HG03175 (cell line): Measurements from ENCODE around the gene PKNOX2.

Experiments used
- ATAC-seq: cut with Tn5 transposase; IDR thresholded peaks from one replicate; pipeline ENCODE4 v1.9.1; 2021; ENCODE audit warnings: mild to moderate bottlenecking, moderate library complexity; ENCODE audit not compliant: unreplicated experiment

PKNOX2 gene

DNA sequence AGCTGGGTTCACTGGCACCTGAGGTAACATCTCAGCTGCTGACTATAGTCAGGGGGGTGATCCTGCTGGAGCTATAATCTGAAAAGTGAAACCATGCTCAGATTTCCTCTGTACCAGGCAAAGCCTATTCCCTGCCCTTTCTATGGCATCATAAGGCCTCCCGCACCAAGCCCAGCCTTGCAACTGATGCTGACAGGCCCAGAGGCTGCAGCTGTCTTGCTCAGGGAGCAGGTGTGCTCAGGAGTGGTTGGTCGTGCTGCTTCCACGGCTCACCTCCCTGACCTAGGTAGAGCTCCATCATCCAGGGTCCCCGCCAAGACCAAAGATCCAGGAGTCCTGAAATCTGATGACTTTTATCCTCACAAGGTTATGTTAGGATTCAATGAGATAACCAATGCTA, 209.8 kb downstream of the PKNOX2 start:
- ATAC-seq, result no peak

- ATAC-seq, result no peak
These were observed 210.6 kb downstream of the PKNOX2 start for GRCh38 chr11:125375146-125375545.

- no peak for ATAC-seq
These were observed 211.6 kb downstream of the PKNOX2 start for GRCh38 chr11:125376117-125376516.

DNA sequence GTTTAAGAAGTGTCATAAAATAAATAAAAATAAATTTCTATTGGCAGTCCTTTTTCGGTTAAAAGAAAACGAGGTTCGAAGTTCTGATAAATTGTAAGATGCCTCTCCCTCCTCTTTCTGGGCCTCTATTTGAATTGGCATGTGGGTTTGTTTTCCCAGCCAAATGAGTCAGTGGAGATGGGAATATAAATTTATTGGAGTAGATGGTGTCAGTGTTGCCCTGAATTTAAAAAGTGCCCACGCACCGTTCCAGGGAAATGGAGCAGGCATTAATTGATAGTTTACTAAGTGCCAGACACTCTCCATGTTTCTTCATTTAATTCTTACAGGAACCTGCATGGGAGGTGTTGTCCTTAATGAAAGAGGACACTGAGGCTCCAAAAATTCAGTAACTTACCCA, 212.3 kb downstream of the PKNOX2 start:
- no peak for ATAC-seq

DNA sequence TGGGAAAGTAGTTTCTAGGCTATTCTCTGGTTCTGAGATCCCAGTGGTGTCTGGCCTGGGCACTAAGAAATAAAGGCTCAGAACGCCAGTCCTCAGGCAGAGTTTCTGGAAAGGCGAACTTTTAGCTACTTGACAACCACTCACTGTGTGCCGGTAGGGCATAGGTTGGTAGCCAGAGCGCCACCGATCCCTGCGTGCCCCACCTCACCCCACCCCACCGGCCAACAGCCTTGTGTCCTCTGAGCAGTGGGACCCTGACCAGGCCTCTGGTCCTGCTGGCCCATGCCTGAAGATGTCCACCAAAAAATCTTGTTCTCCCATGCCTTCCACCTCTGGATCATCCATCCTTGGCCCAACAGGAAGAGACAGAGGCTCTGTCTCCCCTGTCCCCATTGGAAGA, 213.5 kb downstream of the PKNOX2 start:
- ATAC-seq, result no peak

DNA sequence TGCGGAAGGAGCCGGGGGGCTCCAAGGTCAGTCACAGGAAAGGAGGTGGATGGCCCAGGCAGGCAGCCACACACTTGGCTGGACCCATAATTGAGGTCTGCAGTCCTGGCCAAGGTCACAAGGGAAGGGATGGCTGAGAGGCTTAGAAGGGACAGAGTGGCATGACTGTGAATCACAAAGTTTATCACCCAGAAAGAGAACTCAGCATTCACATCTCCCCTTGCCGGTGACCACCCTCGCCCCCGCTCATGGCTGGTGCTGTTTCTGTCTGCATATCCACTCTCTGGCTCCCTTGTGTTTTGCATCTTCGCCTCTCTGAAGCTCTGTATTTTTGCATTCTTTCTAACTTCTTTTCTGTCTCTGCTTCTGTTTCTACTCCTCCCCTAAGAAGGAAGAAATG, 214.0 kb downstream of the PKNOX2 start:
- no peak for ATAC-seq

- no peak for ATAC-seq
These were observed 215.0 kb downstream of the PKNOX2 start for GRCh38 chr11:125379565-125379964.

DNA sequence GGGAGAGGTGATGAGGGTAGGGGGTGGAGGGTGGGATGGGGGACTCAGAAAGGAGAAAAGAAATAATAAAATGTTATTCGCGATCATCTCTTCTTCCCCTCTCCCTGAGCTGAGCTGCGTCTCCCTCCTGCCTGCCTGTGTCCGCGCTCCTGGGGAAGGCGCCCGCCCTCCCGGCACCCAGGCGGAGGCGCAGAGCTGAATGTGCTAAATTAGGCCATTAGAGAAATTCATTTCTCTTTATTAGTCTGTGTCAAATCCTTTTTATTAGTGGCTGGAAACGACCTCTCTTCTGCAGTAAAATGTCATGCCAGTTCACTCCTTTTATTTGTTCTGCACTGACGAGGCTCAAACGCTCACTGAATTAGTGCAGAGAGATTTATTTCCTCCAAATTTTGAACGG, 215.4 kb downstream of the PKNOX2 start:
- ATAC-seq, result no peak

GRCh38 chr11:125380756-125381445, 216.3 kb downstream of the PKNOX2 start:
- ATAC-seq, result no peak

DNA sequence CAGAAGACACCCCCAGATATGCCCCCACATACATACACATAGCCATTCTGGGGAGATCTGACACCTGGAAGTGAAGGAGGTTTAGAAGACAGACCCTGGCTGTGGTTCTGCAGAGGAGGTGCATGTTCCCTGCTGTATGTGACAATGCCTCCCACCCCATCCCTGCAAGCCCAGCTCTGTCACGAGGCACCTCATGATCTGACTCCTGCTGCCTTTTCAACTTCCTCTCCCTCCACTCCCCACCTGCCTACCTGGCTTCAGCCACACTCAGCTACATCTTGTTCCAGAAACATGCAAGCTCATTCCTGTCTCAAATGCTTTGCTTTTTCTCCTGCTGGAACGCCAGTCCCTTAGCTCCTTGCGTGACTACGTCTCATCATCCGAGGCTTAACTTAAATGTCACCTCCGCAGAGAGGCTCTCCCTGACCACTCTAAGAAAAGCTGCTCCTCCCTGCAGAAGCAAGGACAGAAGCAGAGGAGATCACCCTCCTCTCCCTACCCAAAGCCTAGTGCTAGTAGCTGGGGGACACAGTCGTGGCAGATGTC, 217.0 kb downstream of the PKNOX2 start:
- ATAC-seq, result no peak

GRCh38 chr11:125382314-125382791, 217.8 kb downstream of the PKNOX2 start:
- no peak for ATAC-seq

- no peak for ATAC-seq
These were observed 218.3 kb downstream of the PKNOX2 start for GRCh38 chr11:125382822-125383221.

GRCh38 chr11:125384825-125385224, 220.3 kb downstream of the PKNOX2 start:
- no peak for ATAC-seq

GRCh38 chr11:125387901-125388300, 223.3 kb downstream of the PKNOX2 start:
- no peak for ATAC-seq

- ATAC-seq, result no peak
These were observed 224.1 kb downstream of the PKNOX2 start for GRCh38 chr11:125388611-125389010.

DNA sequence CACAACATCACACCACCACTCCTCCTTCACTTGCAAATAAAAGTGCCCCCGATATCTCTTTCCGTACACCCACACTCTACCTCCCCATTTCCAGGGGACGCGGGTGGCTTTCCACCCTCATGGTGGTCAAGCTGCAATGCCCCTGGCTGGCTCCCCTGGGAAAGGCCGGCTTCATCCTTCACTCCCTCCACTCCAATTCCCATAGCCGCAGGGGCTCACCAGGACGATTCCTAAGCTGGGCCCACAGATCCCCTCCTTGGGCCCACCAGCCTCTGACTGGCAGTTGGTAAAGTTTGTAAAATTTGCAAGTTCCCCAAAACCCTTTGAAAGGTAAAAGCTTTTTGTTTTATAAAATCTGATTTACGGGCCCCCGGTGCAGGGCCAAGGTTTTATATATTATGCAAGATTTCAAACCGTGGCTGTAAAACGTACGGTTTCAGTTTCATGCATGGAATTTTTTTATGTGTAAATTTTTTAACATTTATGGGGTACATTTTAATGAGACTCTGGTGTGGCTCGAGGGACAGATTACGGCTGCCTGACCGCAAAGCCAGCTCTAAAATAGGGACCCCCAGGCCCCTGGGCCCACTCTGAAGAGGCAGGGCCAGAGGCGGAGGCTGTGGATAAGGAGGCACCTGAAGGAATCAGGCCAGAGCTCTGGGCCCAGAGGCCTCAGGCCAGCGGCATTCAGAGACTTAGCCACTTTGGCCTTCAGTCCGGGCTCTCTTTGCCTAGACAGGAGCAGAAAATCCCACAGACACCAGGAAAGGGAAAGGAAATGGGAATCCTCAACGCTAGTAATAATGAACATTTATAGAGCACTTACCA, 225.0 kb downstream of the PKNOX2 start:
- ATAC-seq, result no peak

DNA sequence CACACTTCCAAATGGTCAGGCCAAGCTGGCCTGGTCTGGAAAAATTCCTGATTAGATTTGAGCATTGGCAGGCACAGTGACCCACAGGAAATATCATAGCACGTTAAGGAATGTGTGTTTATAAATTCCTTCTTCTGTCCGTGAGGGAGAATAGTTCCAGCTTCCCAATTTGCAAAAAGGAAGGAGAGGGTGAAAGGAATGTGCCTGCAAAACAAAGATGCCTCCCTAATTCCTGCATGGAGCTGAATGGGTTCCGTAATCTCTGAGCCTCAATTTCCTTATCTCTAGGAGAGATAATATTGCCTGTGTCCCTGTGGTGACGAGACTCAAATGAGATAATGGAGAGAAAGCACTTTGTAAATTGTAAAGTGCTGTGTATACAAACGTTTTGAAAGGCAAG, 226.4 kb downstream of the PKNOX2 start:
- ATAC-seq, result no peak

GRCh38 chr11:125393331-125393730, 228.8 kb downstream of the PKNOX2 start:
- ATAC-seq, result no peak

DNA sequence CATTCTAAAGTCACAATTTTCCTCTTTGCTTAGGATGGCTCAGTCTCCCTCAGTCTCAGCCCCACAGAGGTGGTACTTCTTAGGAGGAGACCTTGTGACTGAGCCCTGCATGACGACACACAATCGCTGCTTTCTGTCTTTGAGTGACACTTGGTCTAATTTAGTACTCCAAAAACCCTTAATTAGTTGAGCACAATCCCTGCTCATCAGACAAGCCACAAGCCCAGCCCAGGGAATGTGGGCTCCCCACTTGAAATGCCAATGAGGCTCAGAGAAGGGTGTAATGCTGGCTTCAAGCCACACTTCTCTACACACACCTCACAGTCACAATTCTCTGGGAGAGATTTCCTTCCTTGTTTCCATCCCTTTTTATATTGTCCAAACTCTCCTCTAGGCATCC, 229.7 kb downstream of the PKNOX2 start:
- no peak for ATAC-seq

- ATAC-seq, result no peak
These were observed 232.9 kb downstream of the PKNOX2 start for GRCh38 chr11:125397421-125397820.

DNA sequence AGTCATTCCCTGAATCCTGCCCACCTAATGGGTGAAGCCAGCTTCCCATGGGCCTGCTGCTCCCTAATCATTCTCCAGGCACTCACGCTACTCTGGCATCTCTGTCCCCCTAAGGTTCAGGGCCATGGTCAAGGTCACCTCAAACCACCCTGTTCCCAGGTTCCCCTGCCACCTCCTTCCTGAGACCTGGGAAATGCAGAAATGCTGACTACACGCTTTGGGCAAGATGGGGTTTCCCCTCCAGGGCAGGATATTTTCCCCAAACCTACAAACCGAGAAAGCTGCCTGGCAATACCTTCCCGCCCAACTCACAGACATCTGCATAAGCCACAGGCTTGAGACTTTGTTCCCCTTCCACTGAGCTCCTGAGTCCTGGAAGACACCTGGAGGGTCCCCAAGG, 233.9 kb downstream of the PKNOX2 start:
- ATAC-seq, result no peak
